H1 (cell line): ENCODE data around the gene TSPAN15. TPM values are rescaled to one million over a fixed set of nuclear protein-coding genes. Genes with fewer than 3 reads are reported as not detected.

Experiments used
- CTCF ChIA-PET: fragments of 300-600 bp; sonication (Branson Sonifier 250); formaldehyde crosslinking; loops from one replicate; lab custom pipeline; 2021; ENCODE audit not compliant: partially characterized antibody; lab: Charles Lee
- POLR2A ChIA-PET: fragments of 300-600 bp; sonication (Branson Sonifier 250); formaldehyde crosslinking; loops from one replicate; lab custom pipeline; 2021; ENCODE audit warnings: inconsistent platforms; ENCODE audit not compliant: partially characterized antibody; lab: Charles Lee
- DNase-seq, 2 experiments: peaks; one replicate each; pipeline versions ENCODE4 v3.0.0 to v3.0.0-alpha.2; 2010 to 2022; ENCODE audit warnings: low spot score in 2 of 2, low read depth in 1 of 2, mixed read lengths in 1 of 2
- FAIRE-seq: peaks from 2 replicates; lab custom pipeline; 2011; peaks lifted over from hg19 to GRCh38; lab: Jason Lieb, UNC
- H2AFZ ChIP-seq: 2 replicates; pipeline ENCODE4 v1.8.1; 2012; ENCODE audit warnings: low read length, inconsistent platforms
- H2AK5ac ChIP-seq: 2 replicates; pipeline ENCODE4 v1.6.1; 2013; ENCODE audit warnings: low read depth, low read length
- H2BK120ac ChIP-seq: replicated peaks from 2 replicates; pipeline ENCODE3; 2013; ENCODE audit warnings: low read depth, low read length, inconsistent platforms
- H2BK12ac ChIP-seq: 2 replicates; pipeline ENCODE4 v1.6.1; 2013; ENCODE audit warnings: low read depth, low read length
- H2BK15ac ChIP-seq: 2 replicates; pipeline ENCODE4 v1.6.1; 2013; ENCODE audit warnings: low read length
- H2BK20ac ChIP-seq: 2 replicates; pipeline ENCODE4 v1.6.1; 2013; ENCODE audit warnings: low read length
- H2BK5ac ChIP-seq: 2 replicates; pipeline ENCODE4 v1.6.1; 2013; ENCODE audit warnings: low read depth, low read length
- H3K14ac ChIP-seq: 2 replicates; pipeline ENCODE4 v1.6.1; 2013; ENCODE audit warnings: inconsistent platforms; ENCODE audit not compliant: insufficient read length
- H3K18ac ChIP-seq: 2 replicates; pipeline ENCODE4 v1.6.1; 2013; ENCODE audit warnings: low read length; ENCODE audit errors: extremely low read depth
- H3K23ac ChIP-seq: 2 replicates; pipeline ENCODE4 v1.6.1; 2013; ENCODE audit warnings: inconsistent platforms; ENCODE audit not compliant: insufficient read length
- H3K23me2 ChIP-seq: 2 replicates; pipeline ENCODE4 v1.6.1; 2013; ENCODE audit warnings: low read depth, low read length
- H3K27ac ChIP-seq: 2 replicates; pipeline ENCODE4 v1.6.1; 2011; ENCODE audit warnings: low read depth, low read length, inconsistent platforms
- H3K27me3 ChIP-seq, 4 experiments: replicated peaks in 1 of 4; 1 replicate in 1 of 4; 2 replicates in 3 of 4; pipeline versions ENCODE4 v1.6.1 to v1.8.1; 2011 to 2013; ENCODE audit warnings: low read length in 3 of 4, mild to moderate bottlenecking in 3 of 4, inconsistent platforms in 2 of 4, mixed read lengths in 2 of 4, moderate library complexity in 1 of 4; ENCODE audit not compliant: control insufficient read depth in 3 of 4, insufficient read depth in 3 of 4; ENCODE audit errors: extremely low read depth in 1 of 4
- H3K36me3 ChIP-seq, 4 experiments: 2 replicates each; pipeline versions ENCODE4 v1.6.1 to v1.8.1; 2011 to 2013; ENCODE audit warnings: mild to moderate bottlenecking in 4 of 4, low read length in 3 of 4, moderate library complexity in 2 of 4, control low read depth in 1 of 4, inconsistent platforms in 1 of 4; ENCODE audit not compliant: insufficient read depth in 4 of 4, control insufficient read depth in 2 of 4
- H3K4ac ChIP-seq: replicated peaks from 2 replicates; pipeline ENCODE3; 2013; ENCODE audit warnings: low read length, low read depth, mixed read lengths, inconsistent platforms; ENCODE audit not compliant: insufficient read length
- H3K4me1 ChIP-seq, 4 experiments: replicated peaks in 1 of 4; 1 replicate in 1 of 4; 2 replicates in 3 of 4; pipeline versions ENCODE4 v1.6.1 to v1.8.1; 2011 to 2013; ENCODE audit warnings: low read length in 3 of 4, inconsistent platforms in 2 of 4, mixed read lengths in 1 of 4; ENCODE audit not compliant: insufficient read depth in 4 of 4, control insufficient read depth in 3 of 4
- H3K4me2 ChIP-seq, 2 experiments: 2 replicates each; pipeline versions ENCODE4 v1.6.1 to v1.8.1; 2011 to 2013; ENCODE audit warnings: low read depth in 2 of 2, low read length in 2 of 2, control low read depth in 1 of 2, inconsistent platforms in 1 of 2, mild to moderate bottlenecking in 1 of 2; ENCODE audit not compliant: insufficient read depth in 1 of 2
- H3K4me3 ChIP-seq, 4 experiments: fragments of 200-600, 300-600 bp in 1 of 4; sonication (generic), shearing (Covaris generic), sonication (Bioruptor Twin) in 1 of 4; 2 replicates each; pipeline versions ENCODE4 v1.5.1 to v1.8.1; 2011 to 2016; ENCODE audit warnings: low read length in 4 of 4, low read depth in 3 of 4, control low read depth in 2 of 4, inconsistent platforms in 2 of 4, mild to moderate bottlenecking in 2 of 4, mixed read lengths in 1 of 4, moderate library complexity in 1 of 4; ENCODE audit not compliant: insufficient read depth in 2 of 4; ENCODE audit errors: extremely low read depth in 1 of 4
- H3K56ac ChIP-seq: replicated peaks from 2 replicates; pipeline ENCODE3; 2013; ENCODE audit warnings: low read depth, mild to moderate bottlenecking, mixed read lengths, low read length, inconsistent platforms; ENCODE audit not compliant: insufficient read length
- H3K79me1 ChIP-seq: 2 replicates; pipeline ENCODE4 v1.6.1; 2013; ENCODE audit warnings: low read depth, low read length, control low read depth
- H3K79me2 ChIP-seq, 2 experiments: 2 replicates each; pipeline versions ENCODE4 v1.6.1 to v1.8.1; 2012 to 2013; ENCODE audit warnings: low read length in 2 of 2, mild to moderate bottlenecking in 2 of 2, inconsistent platforms in 1 of 2; ENCODE audit not compliant: insufficient read depth in 2 of 2, control insufficient read depth in 1 of 2
- H3K9ac ChIP-seq, 4 experiments: replicated peaks in 1 of 4; 1 replicate in 1 of 4; 2 replicates in 3 of 4; pipeline versions ENCODE4 v1.6.1 to v1.8.1; 2011 to 2013; ENCODE audit warnings: low read depth in 3 of 4, low read length in 3 of 4, control low read depth in 2 of 4, mild to moderate bottlenecking in 2 of 4, moderate library complexity in 2 of 4, inconsistent platforms in 1 of 4; ENCODE audit errors: extremely low read depth in 1 of 4
- H3K9me3 ChIP-seq, 2 experiments: 2 replicates each; pipeline versions ENCODE4 v1.6.1 to v1.8.1; 2012 to 2013; ENCODE audit warnings: mild to moderate bottlenecking in 2 of 2, moderate library complexity in 2 of 2, control low read depth in 1 of 2, inconsistent platforms in 1 of 2, low read depth in 1 of 2, low read length in 1 of 2, mixed read lengths in 1 of 2; ENCODE audit not compliant: insufficient read depth in 2 of 2
- H4K20me1 ChIP-seq, 2 experiments: replicated peaks in 1 of 2; 2 replicates each; pipeline versions ENCODE3 to v1.8.1; 2011 to 2013; ENCODE audit warnings: inconsistent platforms in 2 of 2, low read length in 2 of 2, mild to moderate bottlenecking in 1 of 2; ENCODE audit not compliant: insufficient read depth in 2 of 2, control insufficient read depth in 1 of 2
- H4K5ac ChIP-seq: 2 replicates; pipeline ENCODE4 v1.6.1; 2013; ENCODE audit warnings: low read length, low read depth, mixed read lengths, inconsistent platforms; ENCODE audit not compliant: insufficient read length
- H4K8ac ChIP-seq: 2 replicates; pipeline ENCODE4 v1.8.0; 2013; ENCODE audit warnings: mild to moderate bottlenecking, moderate library complexity, low read length, inconsistent platforms; ENCODE audit not compliant: insufficient read depth; ENCODE audit errors: extremely low read depth
- H4K91ac ChIP-seq: replicated peaks from 2 replicates; pipeline ENCODE3; 2013; ENCODE audit warnings: low read length, mixed read lengths, inconsistent platforms; ENCODE audit not compliant: insufficient read length
- BRCA1 ChIP-seq: IDR thresholded peaks from 2 replicates; pipeline ENCODE4 v1.6.1; 2012; ENCODE audit warnings: low read depth, low read length, improper control_type of control experiment
- HDAC2 ChIP-seq, 2 experiments: fragments of 300-600 bp in 1 of 2; sonication (generic) in 1 of 2; IDR thresholded peaks; 2 replicates each; pipeline ENCODE4 v1.6.1; 2011 to 2012; ENCODE audit warnings: low read depth in 2 of 2, low read length in 2 of 2, mild to moderate bottlenecking in 2 of 2, moderate library complexity in 2 of 2, borderline replicate concordance in 1 of 2, inconsistent platforms in 1 of 2
- NANOG ChIP-seq: IDR thresholded peaks from 2 replicates; pipeline ENCODE4 v1.6.1; 2011; ENCODE audit warnings: low read length, low read depth, mild to moderate bottlenecking, inconsistent platforms; ENCODE audit not compliant: insufficient read depth, poor library complexity, severe bottlenecking
- NRF1 ChIP-seq: IDR thresholded peaks from 2 replicates; pipeline ENCODE4 v1.6.1; 2011; ENCODE audit warnings: mild to moderate bottlenecking, low read depth, low read length, improper control_type of control experiment
- SUZ12 ChIP-seq: fragments of 200-600 bp; sonication (generic); IDR thresholded peaks from 2 replicates; pipeline ENCODE4 v1.6.1; 2012; ENCODE audit warnings: mild to moderate bottlenecking, inconsistent platforms, low read length, moderate library complexity, mixed read lengths
- ZNF274 ChIP-seq: IDR thresholded peaks from 2 replicates; pipeline ENCODE4 v1.7.0; 2012; ENCODE audit warnings: low read length, borderline replicate concordance; ENCODE audit errors: extremely low read depth
- WGBS, 2 experiments: shearing (Covaris generic) in 1 of 2; methylation state at CpG; one replicate each; pipeline versions ENCODE4 v1.1.6 to v1.1.7; 2013 to 2015; ENCODE audit warnings: low lambda C conversion rate in 2 of 2, mixed read lengths in 2 of 2, inconsistent platforms in 1 of 2, low coverage in 1 of 2, missing lambda C conversion rate in 1 of 2; ENCODE audit not compliant: insufficient replicate concordance in 2 of 2, insufficient coverage in 1 of 2, insufficient read length in 1 of 2; ENCODE audit errors: extremely low coverage in 1 of 2, missing lambda C conversion rate in 1 of 2; 5-methylcytosine and 5-hydroxymethylcytosine counted together
- polyA plus RNA-seq, 7 experiments: library from polyadenylated mRNA; depleted of rRNA in 3 of 7; stranded (reverse) in 5 of 7; unstranded in 2 of 7; fragments of >200 nt in 5 of 7; fragments of 200-250 nt in 2 of 7; gene quantifications; 1 replicate in 5 of 7; 2 replicates in 1 of 7; 4 replicates in 1 of 7; pipeline versions ENCODE4 v1.2.1 to v1.2.3, GENCODE V29; 2011 to 2013; ENCODE audit warnings: missing spikeins in 2 of 7, mixed read lengths in 2 of 7
- total RNA-seq: library from RNA; stranded (reverse); fragmentation: NEBNext Ultra II Directional; extraction: Animal tissue kit (Norgen Biotek cat#: 25700); gene quantifications from 2 replicates; pipeline ENCODE4 v1.2.1, GENCODE V29; 2021
- TF ChIP-seq, protein P1 (sequence below): IDR thresholded peaks from 2 replicates; pipeline ENCODE4 v1.6.1; 2012; ENCODE audit warnings: low read length, inconsistent platforms

TSPAN15 gene
- total and polyA plus RNA-seq, 2 of the 8 experiments (the other 6 are each of a cell fraction or from before 2014, with no cell fraction given) = 9.7 to 20.0 TPM

DNA sequence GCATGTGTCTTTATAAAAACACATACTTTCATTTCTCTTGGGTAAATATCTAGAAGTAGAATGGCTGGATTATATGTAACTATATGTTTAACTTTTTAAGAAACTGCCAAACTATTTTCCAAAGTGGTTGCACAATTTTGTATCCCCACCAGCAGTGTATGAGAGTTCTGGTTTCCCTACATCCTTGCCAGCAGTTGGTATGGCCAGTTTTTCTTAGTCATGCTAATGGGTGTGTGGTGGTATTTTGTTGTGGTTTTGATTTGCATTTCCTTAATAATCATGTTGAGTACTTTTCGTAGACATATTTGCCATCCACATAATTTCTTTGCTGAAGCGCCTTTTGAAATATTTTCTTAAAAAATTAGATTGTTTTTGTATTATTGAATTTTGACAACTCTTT lies 61.6 kb downstream of the TSPAN15 start:
- POLR2A ChIA-PET = no interaction called here
- Histone ChIP-seq H3K36me3 (no peaks in the 10 kb centered on the region; a peak in 1 of 8 replicates), H3K79me2 (no peaks in the 10 kb centered on the region), H2AFZ (no peak overlapping the region), H3K9me3 (no peaks in the 10 kb centered on the region), H3K4me3 (no peak overlapping the region), H3K23ac (no peak overlapping the region), H3K79me1 (no peaks in the 10 kb centered on the region), H3K18ac (no peak overlapping the region), H3K56ac (no peak overlapping the region), H2BK20ac (no peak overlapping the region), H4K20me1 (no peaks in the 10 kb centered on the region), H2BK120ac (no peak overlapping the region), H3K23me2 (no peaks in the 10 kb centered on the region)
- WGBS, 2 experiments = 62% methylated on average over 2 of the region's 2 CpGs; no CpG with 5 or more reads in 1 of the 2 experiments
- TF ChIP-seq BRCA1 (no peak), ZNF274 (no peak), NRF1 (no peak), HDAC2 (IDR thresholded peaks at IDR 0.05; ENCODE audit: borderline replicate concordance in 1 of 2, low read depth in 2 of 2, low read length in 2 of 2) (no peak), NANOG (no peak), SUZ12 (no peak)
- TF ChIP-seq, protein P1, sequence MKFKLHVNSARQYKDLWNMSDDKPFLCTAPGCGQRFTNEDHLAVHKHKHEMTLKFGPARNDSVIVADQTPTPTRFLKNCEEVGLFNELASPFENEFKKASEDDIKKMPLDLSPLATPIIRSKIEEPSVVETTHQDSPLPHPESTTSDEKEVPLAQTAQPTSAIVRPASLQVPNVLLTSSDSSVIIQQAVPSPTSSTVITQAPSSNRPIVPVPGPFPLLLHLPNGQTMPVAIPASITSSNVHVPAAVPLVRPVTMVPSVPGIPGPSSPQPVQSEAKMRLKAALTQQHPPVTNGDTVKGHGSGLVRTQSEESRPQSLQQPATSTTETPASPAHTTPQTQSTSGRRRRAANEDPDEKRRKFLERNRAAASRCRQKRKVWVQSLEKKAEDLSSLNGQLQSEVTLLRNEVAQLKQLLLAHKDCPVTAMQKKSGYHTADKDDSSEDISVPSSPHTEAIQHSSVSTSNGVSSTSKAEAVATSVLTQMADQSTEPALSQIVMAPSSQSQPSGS = no peak
- TF ChIP-seq, all 59 proteins: peak for 0
- Histone ChIP-seq H2BK12ac (no peak overlapping the region), H2BK15ac (no peak overlapping the region), H3K14ac (no peak overlapping the region), H3K4me2 (no peak overlapping the region), H3K27ac (no peak overlapping the region), H2AK5ac (no peak overlapping the region), H2BK5ac (no peak overlapping the region), H4K5ac (no peak overlapping the region), H3K4me1 (peaks cover 0 to 2% (median 0%) of the 10 kb centered on the region in 4 experiments; a peak in 2 of 7 replicates), H4K8ac (no peak overlapping the region), H3K27me3 (no peaks in the 10 kb centered on the region), H3K9ac (no peak overlapping the region), H3K4ac (no peak overlapping the region), H4K91ac (no peak overlapping the region)
- DNase-seq (no peak), FAIRE-seq (no peak)
- CTCF ChIA-PET = interaction anchor here (1.0 to 28.6 kb wide), 3 partner anchors 83 to 136 kb away, joined by 3 to 1068 read pairs (median 7); no protein-coding TSS in a partner anchor
